Right lobe of liver (tissue), 6 donors: ENCODE measurements around the gene CENPM. TPM values are rescaled to one million over a fixed set of nuclear protein-coding genes. Genes with fewer than 3 reads are reported as not detected.

Source experiments
- ATAC-seq, 4 donors: fragments of 200-7000 bp; cut with Tn5 transposase; one replicate each; pipeline ENCODE4 v1.9.1; 2020; ENCODE audit warnings: mild to moderate bottlenecking in 4 of 4, moderate library complexity in 4 of 4
- DNase-seq, 3 donors: peaks; one replicate each; pipeline ENCODE4 v3.0.0-alpha.2; 2020
- H3K27ac ChIP-seq, 3 donors: fragments of 200-600 bp; one replicate each; pipeline ENCODE4 v1.8.0; 2022
- H3K27me3 ChIP-seq, 2 donors: fragments of 200-600 bp; one replicate each; pipeline ENCODE4 v1.8.0; 2022
- H3K36me3 ChIP-seq, 4 donors: fragments of 200-600 bp; sonication (generic) in 1 of 4; one replicate each; pipeline versions ENCODE4 v1.5.1 to v1.8.0; 2017 to 2022; ENCODE audit warnings: control low read depth in 1 of 4
- H3K4me1 ChIP-seq, 4 donors: fragments of 200-600 bp; sonication (generic) in 1 of 4; one replicate each; pipeline versions ENCODE4 v1.5.1 to v1.8.0; 2017 to 2022; ENCODE audit warnings: control low read depth in 1 of 4
- H3K4me3 ChIP-seq, 3 donors: fragments of 200-600 bp; one replicate each; pipeline ENCODE4 v1.8.0; 2022
- H3K9me3 ChIP-seq, 4 donors: fragments of 200-600 bp; sonication (generic) in 1 of 4; one replicate each; pipeline versions ENCODE4 v1.5.1 to v1.8.0; 2017 to 2022; ENCODE audit warnings: control low read depth in 1 of 4
- POLR2A ChIP-seq: fragments of 450-650 bp; IDR thresholded peaks from one replicate; pipeline ENCODE4 v1.6.1; 2017; ENCODE audit warnings: antibody characterized with exemption, mild to moderate bottlenecking
- WGBS: methylation state at CpG from one replicate; pipeline ENCODE4 v1.1.6; 2018; ENCODE audit warnings: low coverage, low lambda C conversion rate; ENCODE audit not compliant: insufficient coverage; ENCODE audit errors: missing lambda C conversion rate; 5-methylcytosine and 5-hydroxymethylcytosine counted together
- intact Hi-C, 2 donors: fragments of 100-400 bp; cut with DNase I; formaldehyde crosslinking; loops; one replicate each; pipeline versions ENCODE4 v1.11.2 to v1.14.1; 2022
- total RNA-seq, 6 experiments: library from RNA; depleted of rRNA in 2 of 6; stranded (reverse); fragments of >200 nt in 2 of 6; fragmentation: NEBNext Ultra II Directional in 3 of 6; extraction: Animal tissue kit (Norgen Biotek cat#: 25700) in 3 of 6; gene quantifications; one replicate each; pipeline versions ENCODE4 v1.1.0 to v1.2.4, GENCODE V29; 2016 to 2023
- TF ChIP-seq, protein P1 (sequence below), 4 donors: fragments of 200-600 bp in 3 of 4; fragments of 450-650 bp in 1 of 4; IDR thresholded peaks; one replicate each; pipeline versions ENCODE4 v1.5.1 to v1.8.0; 2016 to 2022; ENCODE audit warnings: antibody characterized with exemption in 4 of 4, mild to moderate bottlenecking in 2 of 4
- donor health status: DM: no; HTN: yes; CAD: no.
- donor health status: DM: no; HTN: no; CAD: no.
- donor health status: DM: no; HTN: no; CAD: no.
- donor health status: DM: no; HTN: yes; CAD: no.
- donor health status: DM: no; HTN: yes; CAD: no.

Gene CENPM
- total RNA-seq, 6 experiments from 2014 or later, result 0.29 to 3.7 (median 1.8) TPM; not detected in 2

DNA sequence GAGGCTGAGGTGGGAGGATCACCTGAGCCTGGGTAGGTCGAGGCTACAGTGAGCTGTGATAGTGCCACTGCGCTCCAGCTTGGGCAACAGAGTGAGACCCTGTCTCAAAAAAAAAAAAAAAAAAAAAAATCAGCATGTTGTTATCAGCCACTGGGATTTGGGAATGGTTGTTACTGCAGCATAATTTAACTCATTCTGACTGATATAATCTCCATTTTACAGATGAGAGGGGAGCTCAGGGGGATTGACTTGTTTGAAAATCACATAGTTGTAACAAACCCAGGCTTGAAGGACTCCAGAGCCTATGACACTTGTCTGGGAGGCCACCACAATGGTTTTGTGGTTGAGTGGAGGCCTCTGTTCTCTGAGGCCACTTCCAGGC, 19.3 kb upstream of the CENPM start:
- no peak overlapping the region for H3K27ac ChIP-seq
- WGBS, result 86% methylated on average over 2 of the region's 2 CpGs
- no peaks in the 10 kb centered on the region for H3K4me1 ChIP-seq
- DNase-seq, result no peak
- TF ChIP-seq, protein P1, sequence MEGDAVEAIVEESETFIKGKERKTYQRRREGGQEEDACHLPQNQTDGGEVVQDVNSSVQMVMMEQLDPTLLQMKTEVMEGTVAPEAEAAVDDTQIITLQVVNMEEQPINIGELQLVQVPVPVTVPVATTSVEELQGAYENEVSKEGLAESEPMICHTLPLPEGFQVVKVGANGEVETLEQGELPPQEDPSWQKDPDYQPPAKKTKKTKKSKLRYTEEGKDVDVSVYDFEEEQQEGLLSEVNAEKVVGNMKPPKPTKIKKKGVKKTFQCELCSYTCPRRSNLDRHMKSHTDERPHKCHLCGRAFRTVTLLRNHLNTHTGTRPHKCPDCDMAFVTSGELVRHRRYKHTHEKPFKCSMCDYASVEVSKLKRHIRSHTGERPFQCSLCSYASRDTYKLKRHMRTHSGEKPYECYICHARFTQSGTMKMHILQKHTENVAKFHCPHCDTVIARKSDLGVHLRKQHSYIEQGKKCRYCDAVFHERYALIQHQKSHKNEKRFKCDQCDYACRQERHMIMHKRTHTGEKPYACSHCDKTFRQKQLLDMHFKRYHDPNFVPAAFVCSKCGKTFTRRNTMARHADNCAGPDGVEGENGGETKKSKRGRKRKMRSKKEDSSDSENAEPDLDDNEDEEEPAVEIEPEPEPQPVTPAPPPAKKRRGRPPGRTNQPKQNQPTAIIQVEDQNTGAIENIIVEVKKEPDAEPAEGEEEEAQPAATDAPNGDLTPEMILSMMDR (IDR thresholded peaks at IDR 0.05), result no peak
- TF ChIP-seq POLR2A, result no peak
- H3K9me3 ChIP-seq, result no peaks in the 10 kb centered on the region
- no peaks in the 10 kb centered on the region for H3K27me3 ChIP-seq
- no peak for ATAC-seq
- H3K36me3 ChIP-seq, result no peaks in the 10 kb centered on the region
- intact Hi-C loops, result loop anchor here in 1 of 2 donors (10.0 kb wide), 1 partner anchor 469 kb away; the partner anchor contains the start of gene NFAM1
- H3K4me3 ChIP-seq, result no peak overlapping the region

DNA sequence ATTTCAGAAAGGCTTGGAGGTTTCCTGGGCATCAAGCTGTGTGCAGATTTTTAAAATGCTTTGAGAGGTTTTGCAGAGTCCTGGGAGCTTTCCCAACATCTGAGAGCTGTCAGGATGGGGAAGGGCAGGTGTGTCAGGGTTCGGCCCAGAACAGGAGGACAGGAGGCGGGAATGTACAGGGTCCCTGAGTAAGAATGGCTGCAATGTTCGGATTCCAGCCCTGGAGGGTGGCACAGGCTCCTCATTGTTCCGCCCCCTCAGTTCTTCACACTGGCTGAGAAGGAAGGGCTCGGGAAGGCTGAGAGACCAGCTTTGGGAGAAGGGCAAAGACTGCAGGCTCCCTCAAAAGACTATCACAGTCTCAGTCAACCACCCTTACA, 17.1 kb upstream of the CENPM start:
- H3K4me1 ChIP-seq, result no peaks in the 10 kb centered on the region
- no peaks in the 10 kb centered on the region for H3K27me3 ChIP-seq
- no CpG with 5 or more reads among the region's 5 CpGs for WGBS
- TF ChIP-seq, protein P1 (IDR thresholded peaks at IDR 0.05), result no peak
- no peak for TF ChIP-seq POLR2A
- no peaks in the 10 kb centered on the region for H3K9me3 ChIP-seq
- ATAC-seq (no peak), DNase-seq (no peak)
- intact Hi-C loops, result loop anchor here in 1 of 2 donors (10.0 kb wide), 1 partner anchor 471 kb away; the partner anchor contains the start of gene NFAM1
- H3K4me3 ChIP-seq, result no peak overlapping the region
- H3K36me3 ChIP-seq, result no peaks in the 10 kb centered on the region
- no peak overlapping the region for H3K27ac ChIP-seq

DNA sequence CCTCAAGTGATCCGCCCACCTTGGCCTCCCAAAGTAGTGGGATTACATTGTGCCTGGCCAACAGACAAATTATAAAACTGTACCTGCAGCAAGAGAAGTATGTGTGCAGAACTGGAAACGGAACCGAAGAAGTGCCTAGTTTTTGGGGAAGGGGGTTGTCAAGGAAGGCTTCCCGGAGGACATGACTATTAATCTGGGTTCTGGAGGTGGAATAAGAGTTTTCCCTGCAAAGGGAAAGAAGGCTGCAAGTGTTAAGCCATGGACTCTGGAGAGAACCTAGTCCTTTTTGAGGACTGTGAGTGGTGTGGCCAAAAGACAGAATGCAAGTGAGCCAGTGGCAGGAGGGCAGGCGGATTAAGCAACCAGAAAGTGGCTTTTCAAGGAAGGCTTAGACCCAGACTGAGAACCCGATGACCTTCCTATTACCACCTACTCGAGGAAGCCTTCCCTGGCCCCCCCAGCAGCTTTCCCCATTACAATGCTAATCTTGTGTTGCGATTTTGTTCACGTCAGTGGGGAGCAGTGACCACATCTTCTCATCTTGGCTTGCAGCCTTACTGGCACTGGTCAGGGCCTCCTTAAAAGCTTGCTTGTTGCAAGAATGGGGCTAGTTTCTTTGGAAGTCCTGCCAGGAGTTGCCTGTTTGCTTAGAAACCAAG, 16.6 kb upstream of the CENPM start:
- intact Hi-C loops, result loop anchor here in 1 of 2 donors (10.0 kb wide), 1 partner anchor 471 kb away; the partner anchor contains the start of gene NFAM1
- H3K9me3 ChIP-seq, result no peaks in the 10 kb centered on the region
- H3K4me1 ChIP-seq, result no peaks in the 10 kb centered on the region
- no peak overlapping the region for H3K4me3 ChIP-seq
- H3K36me3 ChIP-seq, result no peaks in the 10 kb centered on the region
- no peaks in the 10 kb centered on the region for H3K27me3 ChIP-seq
- H3K27ac ChIP-seq, result no peak overlapping the region
- no peak for DNase-seq
- ATAC-seq, result no peak
- TF ChIP-seq, protein P1 (IDR thresholded peaks at IDR 0.05), result no peak
- no peak for TF ChIP-seq POLR2A
- 73% methylated on average over 8 of the region's 9 CpGs for WGBS

DNA sequence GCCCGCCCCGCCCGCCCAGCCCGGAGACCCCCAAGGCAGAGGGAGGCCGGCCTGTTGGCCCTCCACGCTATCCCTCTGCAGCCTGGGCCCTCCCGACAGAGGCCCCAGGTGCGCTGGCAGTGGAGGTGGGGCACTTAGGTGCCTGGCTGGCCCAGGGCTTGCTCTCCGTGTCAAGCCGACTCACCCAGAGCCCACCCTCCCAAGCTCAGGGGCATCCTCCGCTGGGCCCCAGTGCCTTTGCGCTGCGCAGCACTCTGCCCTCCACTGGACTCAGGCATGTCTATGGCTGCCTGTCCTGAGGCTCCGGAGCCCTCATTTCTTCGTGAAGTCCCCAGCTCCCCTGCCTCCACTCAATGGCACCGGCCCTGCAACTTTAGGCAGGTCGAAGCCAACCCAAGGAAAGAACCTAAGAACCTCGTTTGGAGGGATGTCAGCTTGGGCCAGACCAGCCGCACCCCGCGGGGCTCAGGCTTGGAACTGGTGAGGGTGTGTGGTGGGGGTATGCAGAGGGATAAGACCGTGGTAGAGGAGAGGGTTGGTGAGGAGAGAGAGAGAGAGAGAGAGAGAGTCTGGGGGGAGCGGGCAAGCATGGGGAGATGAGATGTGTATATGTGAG, 11.1 kb upstream of the CENPM start:
- 68% methylated on average over 4 of the region's 23 CpGs for WGBS
- Histone ChIP-seq H3K4me3 (peak overlapping the region in 2 of 3 donors; percentile 10 to 19), H3K36me3 (no peaks in the 10 kb centered on the region), H3K4me1 (peaks cover 0 to 5% (median 0%) of the 10 kb centered on the region in 4 donors), H3K9me3 (no peaks in the 10 kb centered on the region), H3K27me3 (no peaks in the 10 kb centered on the region), H3K27ac (no peak overlapping the region)
- TF ChIP-seq, protein P1 (IDR thresholded peaks at IDR 0.05), result peak in 1 of 4 donors; percentile 17
- TF ChIP-seq POLR2A, result no peak
- intact Hi-C loops, result no loop called here
- ATAC-seq (peak in 3 of 4 donors; percentile 19 to 41 (median 34)), DNase-seq (no peak)
